ENCODE measurements around the gene RYR1.
A peak's percentile ranks its signal among the peaks of the same experiment; 100 is the strongest.
"Not testable (repeated sequence)": the region's sequence is repeated elsewhere in the genome, so short reads cannot be mapped to it uniquely, and the experiment has no call there.

RYR1 gene

GRCh38 chr19:38517980-38518379 lies 84.5 kb downstream of the RYR1 start:
- DNase-seq = not testable (repeated sequence)

- DNase-seq = no peak
Observed at GRCh38 chr19:38519168-38519567, 85.7 kb downstream of the RYR1 start.

GRCh38 chr19:38519988-38520387 lies 86.5 kb downstream of the RYR1 start:
- no peak for DNase-seq

- DNase-seq = no peak
Observed at GRCh38 chr19:38522915-38523314, 89.4 kb downstream of the RYR1 start.

GRCh38 chr19:38523319-38523718 lies 89.8 kb downstream of the RYR1 start:
- DNase-seq = no peak

- DNase-seq = no peak
Observed at GRCh38 chr19:38524369-38524768, 90.9 kb downstream of the RYR1 start.

GRCh38 chr19:38524994-38525634 lies 91.6 kb downstream of the RYR1 start:
- DNase-seq = no peak

- DNase-seq = no peak
Observed at GRCh38 chr19:38526430-38526829, 92.9 kb downstream of the RYR1 start.

GRCh38 chr19:38527466-38528136 lies 94.1 kb downstream of the RYR1 start:
- no peak for DNase-seq

GRCh38 chr19:38528213-38528755 lies 94.8 kb downstream of the RYR1 start:
- DNase-seq = no peak

GRCh38 chr19:38528931-38529330 lies 95.4 kb downstream of the RYR1 start:
- no peak for DNase-seq

GRCh38 chr19:38531515-38531914 lies 98.0 kb downstream of the RYR1 start:
- no peak for DNase-seq

GRCh38 chr19:38532939-38533338 lies 99.4 kb downstream of the RYR1 start:
- DNase-seq = no peak

GRCh38 chr19:38534574-38534973 lies 101.1 kb downstream of the RYR1 start:
- no peak for DNase-seq

- no peak for DNase-seq
Observed at GRCh38 chr19:38535212-38535611, 101.7 kb downstream of the RYR1 start.

GRCh38 chr19:38537071-38537936 lies 103.8 kb downstream of the RYR1 start:
- no peak for DNase-seq

GRCh38 chr19:38538386-38538785 lies 104.9 kb downstream of the RYR1 start:
- DNase-seq = no peak

- peak; percentile 27 for DNase-seq
Observed at GRCh38 chr19:38538793-38539528, 105.5 kb downstream of the RYR1 start.

- DNase-seq = no peak
Observed at GRCh38 chr19:38539751-38540150, 106.3 kb downstream of the RYR1 start.

- no peak for DNase-seq
Observed at GRCh38 chr19:38542040-38542439, 108.5 kb downstream of the RYR1 start.

GRCh38 chr19:38543286-38543806 lies 109.9 kb downstream of the RYR1 start:
- no peak for DNase-seq

- DNase-seq = no peak
Observed at GRCh38 chr19:38543807-38544568, 110.5 kb downstream of the RYR1 start.

Measured in activated effector memory CD4-positive, alpha-beta T cell treated with Interleukin-2 at 50 U/mL for 16 hours (primary cell).